Breast epithelium (tissue), 4 donors: Measurements from ENCODE around the gene ARL6IP5. TPM values are rescaled to one million over a fixed set of nuclear protein-coding genes. Genes with fewer than 3 reads are reported as not detected.
A peak's percentile ranks its signal among the peaks of the same experiment; 100 is the strongest.

Experiments used
- DNase-seq, 2 donors: peaks; one replicate each; pipeline ENCODE4 v3.0.0-alpha.2; 2019; ENCODE audit warnings: low spot score in 2 of 2
- H3K27ac ChIP-seq, 2 donors: fragments of 200-600 bp; sonication (generic) in 1 of 2; one replicate each; pipeline ENCODE4 v1.5.1; 2016 to 2019; ENCODE audit warnings: mild to moderate bottlenecking in 1 of 2
- H3K27me3 ChIP-seq, 2 donors: fragments of 200-600 bp; sonication (generic) in 1 of 2; one replicate each; pipeline versions ENCODE4 v1.5.1 to v1.6.0; 2017 to 2019; ENCODE audit warnings: control low read depth in 1 of 2, mild to moderate bottlenecking in 1 of 2
- H3K36me3 ChIP-seq: fragments of 200-600 bp; one replicate; pipeline ENCODE4 v1.5.1; 2019
- H3K4me1 ChIP-seq, 2 donors: fragments of 200-600 bp; sonication (generic); one replicate each; pipeline ENCODE4 v1.5.1; 2016 to 2019; ENCODE audit warnings: control low read depth in 1 of 2
- H3K4me3 ChIP-seq, 3 donors: fragments of 200-600 bp; sonication (generic); 1 replicate in 2 of 3; 2 replicates in 1 of 3; pipeline ENCODE4 v1.5.1; 2016 to 2019; ENCODE audit warnings: mild to moderate bottlenecking in 3 of 3, moderate library complexity in 2 of 3
- H3K9me3 ChIP-seq, 2 donors: fragments of 200-600 bp; sonication (generic) in 1 of 2; one replicate each; pipeline ENCODE4 v1.5.1; 2016 to 2019; ENCODE audit warnings: control low read depth in 1 of 2
- CTCF ChIP-seq, 3 donors: fragments of 450-650 bp; IDR thresholded peaks; one replicate each; pipeline ENCODE4 v1.5.1; 2016 to 2017; ENCODE audit warnings: antibody characterized with exemption in 3 of 3, mild to moderate bottlenecking in 3 of 3, moderate library complexity in 3 of 3
- POLR2A ChIP-seq: fragments of 450-650 bp; IDR thresholded peaks from one replicate; pipeline ENCODE4 v1.6.1; 2016; ENCODE audit warnings: antibody characterized with exemption, mild to moderate bottlenecking, moderate library complexity
- POLR2AphosphoS5 ChIP-seq, 3 donors: sonication (generic); formaldehyde crosslinking; IDR thresholded peaks; one replicate each; pipeline ENCODE4 v1.6.1; 2017; ENCODE audit warnings: antibody characterized with exemption in 3 of 3
- intact Hi-C: fragments of 100-400 bp; cut with DNase I; formaldehyde crosslinking; loops from one replicate; pipeline ENCODE4 v1.15.1; 2023; ENCODE audit warnings: low total_unique reads
- total RNA-seq, 3 donors: library from RNA; depleted of rRNA; stranded (reverse); fragments of >200 nt; gene quantifications; one replicate each; pipeline ENCODE4 v1.1.0, GENCODE V29; 2016

The ARL6IP5 gene
- total RNA-seq, 3 donors from 2014 or later, result 123 to 210 (median 174) TPM

- peaks cover 4 to 42% of the 10 kb centered on the region in 2 donors for H3K4me1 ChIP-seq
- TF ChIP-seq POLR2A, result no peak
- TF ChIP-seq POLR2AphosphoS5 (IDR thresholded peaks at IDR 0.05), result no peak
- no peak for TF ChIP-seq CTCF (IDR thresholded peaks at IDR 0.05)
- H3K27me3 ChIP-seq, result no peaks in the 10 kb centered on the region
- H3K9me3 ChIP-seq, result no peaks in the 10 kb centered on the region
- intact Hi-C loops, result no loop called here
- peak overlapping the region; percentile 80 to 92 for H3K27ac ChIP-seq
- DNase-seq, result no peak
- H3K4me3 ChIP-seq, result no peak overlapping the region
- no peaks in the 10 kb centered on the region for H3K36me3 ChIP-seq
Measured at GRCh38 chr3:69095636-69096035, 10.9 kb downstream of the ARL6IP5 start.

GRCh38 chr3:69096299-69096698, 11.6 kb downstream of the ARL6IP5 start:
- Histone ChIP-seq H3K27me3 (no peaks in the 10 kb centered on the region), H3K4me1 (peaks cover 4 to 37% of the 10 kb centered on the region in 2 donors), H3K27ac (peak overlapping the region; percentile 80 to 92), H3K4me3 (no peak overlapping the region), H3K36me3 (no peaks in the 10 kb centered on the region), H3K9me3 (no peaks in the 10 kb centered on the region)
- DNase-seq, result no peak
- TF ChIP-seq CTCF (IDR thresholded peaks at IDR 0.05) (no peak), POLR2AphosphoS5 (IDR thresholded peaks at IDR 0.05) (no peak), POLR2A (no peak)
- intact Hi-C loops, result no loop called here

GRCh38 chr3:69097407-69098086, 12.8 kb downstream of the ARL6IP5 start:
- Histone ChIP-seq H3K27ac (peak overlapping the region; percentile 75 to 92), H3K4me1 (peaks cover 4 to 35% of the 10 kb centered on the region in 2 donors), H3K9me3 (no peaks in the 10 kb centered on the region), H3K4me3 (no peak overlapping the region), H3K36me3 (no peaks in the 10 kb centered on the region), H3K27me3 (no peaks in the 10 kb centered on the region)
- DNase-seq, result peak in 1 of 2 donors; percentile 77
- intact Hi-C loops, result no loop called here
- TF ChIP-seq POLR2A (no peak), CTCF (IDR thresholded peaks at IDR 0.05) (peak in 1 of 3 donors; percentile 9)

- Histone ChIP-seq H3K9me3 (no peaks in the 10 kb centered on the region), H3K36me3 (peaks cover 6% of the 10 kb centered on the region), H3K27ac (peak overlapping the region; percentile 28 to 48), H3K27me3 (no peaks in the 10 kb centered on the region), H3K4me1 (peaks cover 0 to 18% of the 10 kb centered on the region in 2 donors), H3K4me3 (no peak overlapping the region)
- intact Hi-C loops, result no loop called here
- TF ChIP-seq CTCF (IDR thresholded peaks at IDR 0.05), result no peak
- TF ChIP-seq POLR2AphosphoS5 (IDR thresholded peaks at IDR 0.05), result no peak
- DNase-seq, result no peak
Measured at GRCh38 chr3:69099576-69099975, 14.8 kb downstream of the ARL6IP5 start.

GRCh38 chr3:69102384-69102783, 17.6 kb downstream of the ARL6IP5 start:
- Histone ChIP-seq H3K27me3 (no peaks in the 10 kb centered on the region), H3K9me3 (no peaks in the 10 kb centered on the region), H3K27ac (peak overlapping the region in 1 of 2 donors; percentile 50), H3K36me3 (peaks cover 6% of the 10 kb centered on the region), H3K4me1 (peaks cover 0 to 3% of the 10 kb centered on the region in 2 donors), H3K4me3 (no peak overlapping the region)
- no peak for DNase-seq
- intact Hi-C loops, result no loop called here
- no peak for TF ChIP-seq POLR2A
- no peak for TF ChIP-seq POLR2AphosphoS5 (IDR thresholded peaks at IDR 0.05)
- TF ChIP-seq CTCF (IDR thresholded peaks at IDR 0.05), result no peak
